Activated CD8-positive, alpha-beta memory T cell treated with anti-CD3 and anti-CD28 coated beads, Interleukin-2, amount 50 U/mL, for 24 hours (primary cell): ENCODE results near the gene HOGA1.
"Not testable (repeated sequence)": the region's sequence is repeated elsewhere in the genome, so short reads cannot be mapped to it uniquely, and the experiment has no call there.

Experiments used
- DNase-seq: peaks from one replicate; pipeline ENCODE4 v3.0.0-alpha.2; 2020; ENCODE audit errors: extremely low read depth

Gene HOGA1

DNA sequence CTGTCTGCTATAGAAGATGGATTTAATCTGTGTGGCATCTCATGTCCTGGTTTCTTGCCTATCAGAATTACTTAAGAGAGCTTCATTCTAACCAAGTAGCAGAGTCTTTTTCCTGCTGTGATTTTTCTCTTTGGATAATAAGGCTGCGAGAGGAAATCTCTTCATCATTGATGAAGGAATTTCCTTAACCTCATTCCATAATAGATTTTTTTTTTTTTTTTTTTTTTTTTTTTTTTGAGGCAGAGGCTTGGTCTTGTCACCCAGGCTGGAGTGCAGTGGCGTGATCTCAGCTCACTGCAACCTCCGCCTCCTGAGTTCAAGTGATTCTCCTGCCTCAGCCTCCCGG, 65.2 kb downstream of the HOGA1 start:
- not testable (repeated sequence) for DNase-seq

DNA sequence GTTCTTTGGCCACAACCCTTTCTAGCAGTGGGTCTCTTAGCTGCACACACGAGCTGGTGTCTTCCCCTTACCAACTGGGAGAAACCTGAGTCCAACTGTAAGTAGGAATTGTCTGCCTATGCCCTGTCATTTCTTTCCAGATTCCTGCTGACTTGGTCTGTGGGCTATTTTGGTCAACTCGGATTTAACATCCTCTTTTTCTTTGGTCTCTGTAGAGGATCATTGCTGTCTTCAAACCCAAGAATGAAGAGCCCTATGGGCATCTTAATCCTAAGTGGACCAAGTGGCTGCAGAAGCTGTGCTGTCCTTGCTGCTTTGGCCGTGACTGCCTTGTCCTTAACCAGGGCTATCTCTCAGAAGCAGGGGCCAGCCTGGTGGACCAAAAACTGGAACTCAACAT, 66.5 kb downstream of the HOGA1 start:
- no peak for DNase-seq

DNA sequence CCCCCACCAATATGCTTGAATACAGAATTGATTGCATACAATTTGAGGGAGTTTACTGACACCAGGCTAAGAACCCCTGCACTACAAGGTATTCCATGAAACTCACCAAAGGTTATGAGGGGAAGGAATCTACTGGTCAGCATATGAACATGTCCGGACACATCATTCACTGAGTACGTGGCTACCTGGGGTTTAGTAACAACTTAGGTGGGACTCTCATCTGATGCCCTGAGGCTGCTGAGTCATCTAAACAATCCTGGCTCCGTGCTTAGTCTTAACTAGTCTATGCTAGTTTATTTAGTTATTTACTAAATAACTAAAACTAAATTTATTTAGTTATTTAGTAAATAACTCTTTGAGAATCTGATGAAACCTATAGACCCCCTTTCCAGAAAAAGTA, 67.6 kb downstream of the HOGA1 start:
- DNase-seq: no peak

DNA sequence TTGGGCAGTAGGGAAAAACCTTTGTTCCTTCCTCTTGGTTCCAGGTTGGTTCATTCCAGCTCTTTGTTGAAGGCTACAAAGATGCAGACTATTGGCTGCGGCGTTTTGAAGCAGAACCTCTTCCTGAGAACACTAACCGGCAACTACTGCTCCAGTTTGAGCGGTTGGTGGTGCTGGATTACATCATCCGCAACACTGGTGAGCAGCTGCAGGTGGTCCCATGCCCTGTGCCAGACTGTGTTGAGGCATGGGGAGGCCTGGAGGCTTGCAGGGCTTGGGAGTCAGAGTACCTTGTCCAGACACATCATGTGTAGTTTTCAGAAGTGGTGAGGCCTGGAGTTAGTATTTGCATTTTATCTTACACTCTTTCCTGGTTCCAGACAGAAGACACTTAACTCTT, 72.6 kb downstream of the HOGA1 start:
- no peak for DNase-seq

DNA sequence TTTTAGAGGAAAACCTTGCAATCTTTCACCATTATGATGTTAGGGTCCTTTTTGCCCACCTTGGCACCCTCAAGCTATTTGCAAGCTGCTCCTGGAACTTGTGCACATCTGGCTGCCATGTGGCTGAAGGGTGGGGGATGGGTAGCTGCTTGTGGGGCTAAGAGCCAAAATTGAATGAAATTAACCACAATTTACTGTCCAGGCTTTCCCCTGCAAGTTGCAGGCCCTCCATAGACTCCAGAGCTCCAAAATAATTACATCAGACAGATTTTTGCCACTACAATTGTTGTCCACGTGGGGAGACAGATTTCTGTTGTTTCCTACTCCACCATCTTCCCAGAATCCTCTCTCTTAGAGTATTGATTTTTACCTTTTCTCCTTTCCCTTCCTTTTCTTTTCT, 75.4 kb downstream of the HOGA1 start:
- no peak for DNase-seq
